ENCODE data around the gene FGGY.

GRCh38 chr1:59502009-59502691 lies 205.3 kb downstream of the FGGY start:
- TF ChIP-seq CTCF (IDR thresholded peaks at IDR 0.05; ENCODE audit: low read depth, low read length, missing input control) (no peak), ATF3 (IDR thresholded peaks at IDR 0.05) (no peak), JUND (IDR thresholded peaks at IDR 0.05) (no peak), RAD21 (IDR thresholded peaks at IDR 0.05) (no peak), MAX (IDR thresholded peaks at IDR 0.05) (no peak), REST (IDR thresholded peaks at IDR 0.05) (no peak)

Measured in liver (tissue), 3 donors.